Measurements from ENCODE around the gene PPP4R1.

PPP4R1 gene

DNA sequence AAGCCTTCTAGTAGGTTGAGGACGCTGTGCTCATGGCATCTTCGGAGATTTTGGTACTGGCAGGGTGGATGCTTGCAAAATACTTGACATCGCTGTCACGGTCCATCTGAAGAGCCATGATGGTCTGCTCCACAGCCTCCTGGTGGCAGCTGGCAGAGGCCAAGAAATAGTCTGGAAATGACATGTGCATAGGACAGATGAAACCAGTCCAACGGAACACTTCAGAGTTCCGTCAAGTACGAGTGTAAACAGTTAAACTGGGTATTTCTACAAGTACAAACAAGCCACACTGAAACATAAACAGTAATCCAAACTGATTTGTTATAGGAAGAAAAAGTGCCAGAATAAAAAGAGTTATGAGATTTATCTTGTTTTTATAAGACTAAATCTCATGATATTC lies 66.6 kb downstream of the PPP4R1 start:
- TF ChIP-seq, protein P1, sequence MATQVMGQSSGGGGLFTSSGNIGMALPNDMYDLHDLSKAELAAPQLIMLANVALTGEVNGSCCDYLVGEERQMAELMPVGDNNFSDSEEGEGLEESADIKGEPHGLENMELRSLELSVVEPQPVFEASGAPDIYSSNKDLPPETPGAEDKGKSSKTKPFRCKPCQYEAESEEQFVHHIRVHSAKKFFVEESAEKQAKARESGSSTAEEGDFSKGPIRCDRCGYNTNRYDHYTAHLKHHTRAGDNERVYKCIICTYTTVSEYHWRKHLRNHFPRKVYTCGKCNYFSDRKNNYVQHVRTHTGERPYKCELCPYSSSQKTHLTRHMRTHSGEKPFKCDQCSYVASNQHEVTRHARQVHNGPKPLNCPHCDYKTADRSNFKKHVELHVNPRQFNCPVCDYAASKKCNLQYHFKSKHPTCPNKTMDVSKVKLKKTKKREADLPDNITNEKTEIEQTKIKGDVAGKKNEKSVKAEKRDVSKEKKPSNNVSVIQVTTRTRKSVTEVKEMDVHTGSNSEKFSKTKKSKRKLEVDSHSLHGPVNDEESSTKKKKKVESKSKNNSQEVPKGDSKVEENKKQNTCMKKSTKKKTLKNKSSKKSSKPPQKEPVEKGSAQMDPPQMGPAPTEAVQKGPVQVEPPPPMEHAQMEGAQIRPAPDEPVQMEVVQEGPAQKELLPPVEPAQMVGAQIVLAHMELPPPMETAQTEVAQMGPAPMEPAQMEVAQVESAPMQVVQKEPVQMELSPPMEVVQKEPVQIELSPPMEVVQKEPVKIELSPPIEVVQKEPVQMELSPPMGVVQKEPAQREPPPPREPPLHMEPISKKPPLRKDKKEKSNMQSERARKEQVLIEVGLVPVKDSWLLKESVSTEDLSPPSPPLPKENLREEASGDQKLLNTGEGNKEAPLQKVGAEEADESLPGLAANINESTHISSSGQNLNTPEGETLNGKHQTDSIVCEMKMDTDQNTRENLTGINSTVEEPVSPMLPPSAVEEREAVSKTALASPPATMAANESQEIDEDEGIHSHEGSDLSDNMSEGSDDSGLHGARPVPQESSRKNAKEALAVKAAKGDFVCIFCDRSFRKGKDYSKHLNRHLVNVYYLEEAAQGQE (IDR thresholded peaks at IDR 0.05; ENCODE audit: insufficient read depth in 1 of 2, low read depth in 2 of 2, low read length in 2 of 2): no peak
- TF ChIP-seq POLR2AphosphoS5 (IDR thresholded peaks at IDR 0.05; ENCODE audit: low read depth, low read length): no peak
- no peak for TF ChIP-seq FOXP2 (optimal IDR thresholded peaks at IDR 0.05; ENCODE audit: borderline replicate concordance, extremely low read depth, extremely low read length, insufficient read depth)
- no peak for TF ChIP-seq SIN3A (IDR thresholded peaks at IDR 0.05; ENCODE audit: borderline replicate concordance, insufficient read depth, low read length)
- no peak for TF ChIP-seq TAF1 (IDR thresholded peaks at IDR 0.05; ENCODE audit: borderline replicate concordance, insufficient read depth, low read length)

DNA sequence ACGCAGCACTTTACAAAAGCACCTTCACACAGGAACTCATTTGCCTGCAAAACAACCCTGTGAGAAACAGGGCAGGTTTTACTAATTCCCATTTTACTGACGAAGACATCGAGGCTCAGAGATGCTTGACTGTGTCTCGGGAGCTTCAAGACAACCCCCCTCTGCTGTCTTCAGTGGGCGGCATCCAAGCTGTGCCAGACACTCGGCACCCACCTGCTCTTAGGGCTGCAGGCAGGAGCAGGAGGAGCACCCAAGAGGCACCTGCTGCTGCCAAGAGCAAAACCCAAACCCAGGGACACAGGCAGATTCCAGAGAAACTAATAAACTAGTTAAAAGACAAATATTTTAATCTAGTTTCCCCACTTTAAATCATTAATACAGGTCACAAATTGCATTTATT lies 67.9 kb downstream of the PPP4R1 start:
- TF ChIP-seq SIN3A (IDR thresholded peaks at IDR 0.05; ENCODE audit: borderline replicate concordance, insufficient read depth, low read length) (no peak), FOXP2 (optimal IDR thresholded peaks at IDR 0.05; ENCODE audit: borderline replicate concordance, extremely low read depth, extremely low read length, insufficient read depth) (no peak), TAF1 (IDR thresholded peaks at IDR 0.05; ENCODE audit: borderline replicate concordance, insufficient read depth, low read length) (no peak), POLR2AphosphoS5 (IDR thresholded peaks at IDR 0.05; ENCODE audit: low read depth, low read length) (no peak)
- TF ChIP-seq, protein P1 (IDR thresholded peaks at IDR 0.05; ENCODE audit: insufficient read depth in 1 of 2, low read depth in 2 of 2, low read length in 2 of 2): no peak

DNA sequence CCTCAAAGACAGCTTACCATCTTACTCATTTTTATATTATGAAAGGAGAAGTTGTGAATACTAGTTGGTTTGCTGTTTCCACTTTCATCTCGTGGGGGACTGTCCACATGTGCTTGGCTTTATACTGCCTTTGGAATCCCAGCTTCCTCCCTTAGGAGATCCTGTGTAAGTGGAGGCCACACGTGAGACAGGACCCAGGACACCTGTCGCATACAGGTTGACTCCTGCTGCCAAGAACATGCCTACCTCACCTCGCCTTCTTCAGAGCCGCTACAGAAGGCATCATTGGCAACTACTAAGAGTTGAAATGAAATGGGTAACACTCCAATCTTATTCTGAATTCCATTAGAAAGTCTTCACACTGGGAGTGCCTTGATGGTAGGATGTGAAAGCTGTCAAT lies 69.3 kb downstream of the PPP4R1 start:
- TF ChIP-seq, protein P1 (IDR thresholded peaks at IDR 0.05; ENCODE audit: insufficient read depth in 1 of 2, low read depth in 2 of 2, low read length in 2 of 2): no peak
- TF ChIP-seq TAF1 (IDR thresholded peaks at IDR 0.05; ENCODE audit: borderline replicate concordance, insufficient read depth, low read length) (no peak), SIN3A (IDR thresholded peaks at IDR 0.05; ENCODE audit: borderline replicate concordance, insufficient read depth, low read length) (no peak), FOXP2 (optimal IDR thresholded peaks at IDR 0.05; ENCODE audit: borderline replicate concordance, extremely low read depth, extremely low read length, insufficient read depth) (no peak), POLR2AphosphoS5 (IDR thresholded peaks at IDR 0.05; ENCODE audit: low read depth, low read length) (no peak)

DNA sequence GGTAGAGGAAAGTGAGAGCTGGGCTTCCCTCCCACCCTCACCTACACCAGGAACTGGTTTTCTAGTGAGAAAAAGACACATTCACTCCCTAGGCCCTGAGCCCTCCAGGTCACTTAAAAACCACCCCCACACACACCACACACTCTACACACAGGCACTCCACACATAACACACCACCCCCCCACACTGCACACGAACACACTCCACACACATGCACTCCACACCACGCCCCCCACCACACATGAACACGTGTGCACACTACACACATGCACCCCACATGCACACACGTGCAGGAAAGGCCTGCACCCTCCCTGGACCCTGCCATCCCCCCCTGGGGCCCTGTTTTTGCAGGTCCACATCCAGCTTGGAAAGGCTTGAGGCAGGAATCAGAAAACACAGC lies 71.4 kb downstream of the PPP4R1 start:
- TF ChIP-seq TAF1 (IDR thresholded peaks at IDR 0.05; ENCODE audit: borderline replicate concordance, insufficient read depth, low read length) (no peak), SIN3A (IDR thresholded peaks at IDR 0.05; ENCODE audit: borderline replicate concordance, insufficient read depth, low read length) (no peak), POLR2AphosphoS5 (IDR thresholded peaks at IDR 0.05; ENCODE audit: low read depth, low read length) (no peak), FOXP2 (optimal IDR thresholded peaks at IDR 0.05; ENCODE audit: borderline replicate concordance, extremely low read depth, extremely low read length, insufficient read depth) (no peak)
- TF ChIP-seq, protein P1 (IDR thresholded peaks at IDR 0.05; ENCODE audit: insufficient read depth in 1 of 2, low read depth in 2 of 2, low read length in 2 of 2): no peak

DNA sequence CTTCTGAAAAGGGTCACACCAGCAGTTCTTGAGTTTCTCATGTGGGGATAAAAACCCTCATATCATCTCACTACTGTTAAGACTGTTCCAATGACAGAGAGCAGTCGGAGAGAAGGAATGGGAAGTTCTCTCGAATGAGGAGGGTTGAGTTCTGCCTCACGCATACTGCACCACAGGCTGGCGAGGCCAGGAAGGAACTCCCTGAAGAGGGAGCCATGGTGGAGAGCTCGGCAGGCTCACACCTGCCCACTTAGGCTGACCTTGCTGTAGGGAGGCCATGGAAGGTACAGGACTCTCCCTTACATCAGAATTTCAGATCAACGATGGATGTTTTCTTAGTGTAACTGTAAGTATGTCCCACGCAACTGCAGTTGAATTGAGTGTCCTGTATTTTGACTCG lies 74.4 kb downstream of the PPP4R1 start:
- TF ChIP-seq, protein P1 (IDR thresholded peaks at IDR 0.05; ENCODE audit: insufficient read depth in 1 of 2, low read depth in 2 of 2, low read length in 2 of 2): no peak
- no peak for TF ChIP-seq FOXP2 (optimal IDR thresholded peaks at IDR 0.05; ENCODE audit: borderline replicate concordance, extremely low read depth, extremely low read length, insufficient read depth)
- no peak for TF ChIP-seq TAF1 (IDR thresholded peaks at IDR 0.05; ENCODE audit: borderline replicate concordance, insufficient read depth, low read length)
- TF ChIP-seq SIN3A (IDR thresholded peaks at IDR 0.05; ENCODE audit: borderline replicate concordance, insufficient read depth, low read length): no peak
- TF ChIP-seq POLR2AphosphoS5 (IDR thresholded peaks at IDR 0.05; ENCODE audit: low read depth, low read length): no peak

Data from PFSK-1 (cell line).